ENCODE results near the gene SULF2.

The SULF2 gene

GRCh38 chr20:47760686-47761481, 24.4 kb downstream of the SULF2 start:
- no peak for DNase-seq

- DNase-seq = no peak
Observed at GRCh38 chr20:47758517-47759450, 26.5 kb downstream of the SULF2 start.

- no peak for DNase-seq
Observed at GRCh38 chr20:47757145-47758035, 27.9 kb downstream of the SULF2 start.

GRCh38 chr20:47754946-47755652, 30.2 kb downstream of the SULF2 start:
- no peak for DNase-seq

GRCh38 chr20:47754388-47754715, 30.9 kb downstream of the SULF2 start:
- DNase-seq = no peak

GRCh38 chr20:47753576-47754387, 31.5 kb downstream of the SULF2 start:
- no peak for DNase-seq

GRCh38 chr20:47751449-47751848, 33.8 kb downstream of the SULF2 start:
- no peak for DNase-seq

GRCh38 chr20:47749339-47749738, 35.9 kb downstream of the SULF2 start:
- DNase-seq = no peak

GRCh38 chr20:47748823-47749222, 36.5 kb downstream of the SULF2 start:
- no peak for DNase-seq

GRCh38 chr20:47748069-47748468, 37.2 kb downstream of the SULF2 start:
- no peak for DNase-seq

GRCh38 chr20:47747669-47748031, 37.6 kb downstream of the SULF2 start:
- no peak for DNase-seq

GRCh38 chr20:47744803-47745202, 40.5 kb downstream of the SULF2 start:
- DNase-seq = no peak

GRCh38 chr20:47743671-47744070, 41.6 kb downstream of the SULF2 start:
- DNase-seq = no peak

- no peak for DNase-seq
Observed at GRCh38 chr20:47741669-47742608, 43.3 kb downstream of the SULF2 start.

- peak; percentile 38 to 84 for DNase-seq
Observed at GRCh38 chr20:47740862-47741184, 44.5 kb downstream of the SULF2 start.

GRCh38 chr20:47740121-47740861, 45.0 kb downstream of the SULF2 start:
- peak in 1 of 2 donors; percentile 34 for DNase-seq

- no peak for DNase-seq
Observed at GRCh38 chr20:47737923-47738322, 47.4 kb downstream of the SULF2 start.

GRCh38 chr20:47736570-47737152, 48.6 kb downstream of the SULF2 start:
- DNase-seq = no peak

Measured in CD4-positive, alpha-beta T cell treated with Interleukin-1 beta for 1 hour (primary cell).